NT2/D1 (cell line): ENCODE measurements around the gene HHIPL1.

Experiments
- SUZ12 ChIP-seq: IDR thresholded peaks from 2 replicates; pipeline ENCODE4 v1.6.1; 2011; ENCODE audit not compliant: insufficient read length, insufficient read depth; ENCODE audit errors: extremely low read depth
- YY1 ChIP-seq: IDR thresholded peaks from 2 replicates; pipeline ENCODE4 v1.6.1; 2011; ENCODE audit not compliant: insufficient read length, insufficient read depth
- ZNF274 ChIP-seq: IDR thresholded peaks from 2 replicates; pipeline ENCODE4 v1.6.1; 2011; ENCODE audit warnings: mild to moderate bottlenecking, low read depth, low read length

DNA sequence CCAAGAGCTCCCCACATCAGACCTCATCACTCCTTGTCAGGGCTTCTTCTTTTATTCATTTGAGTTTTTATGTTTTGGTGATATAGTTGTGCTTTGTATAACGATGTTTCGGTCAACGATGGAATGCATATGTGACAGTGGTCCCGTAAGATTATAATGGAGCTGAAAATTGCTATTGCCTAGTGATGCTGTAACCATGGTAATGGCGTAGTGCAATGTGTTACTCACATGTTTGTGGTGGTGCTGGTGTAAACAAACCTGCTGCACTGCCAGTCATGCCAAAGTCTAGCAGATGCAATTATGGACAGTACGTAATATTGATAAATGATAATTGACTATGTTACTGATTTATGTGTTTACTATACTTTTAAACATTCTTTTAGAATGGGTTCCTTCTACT, 55.5 kb downstream of the HHIPL1 start:
- TF ChIP-seq YY1 (no peak), SUZ12 (no peak), ZNF274 (no peak)
